HUES48 (cell line): ENCODE measurements around the gene SLC16A11.

Experiments
- H3K27ac ChIP-seq: one replicate; pipeline ENCODE4 v1.7.0; 2013; ENCODE audit warnings: low read depth, low read length, inconsistent platforms
- H3K27me3 ChIP-seq: 2 replicates; pipeline ENCODE4 v1.6.1; 2013; ENCODE audit warnings: mild to moderate bottlenecking, low read length; ENCODE audit not compliant: control insufficient read depth, insufficient read depth
- H3K36me3 ChIP-seq: 2 replicates; pipeline ENCODE4 v1.6.1; 2013; ENCODE audit warnings: low read length; ENCODE audit not compliant: control insufficient read depth, insufficient read depth
- H3K4me1 ChIP-seq: 2 replicates; pipeline ENCODE4 v1.6.1; 2013; ENCODE audit warnings: mild to moderate bottlenecking, low read length; ENCODE audit not compliant: control insufficient read depth, insufficient read depth
- H3K4me3 ChIP-seq: 2 replicates; pipeline ENCODE4 v1.5.1; 2013; ENCODE audit warnings: mild to moderate bottlenecking, low read depth, low read length
- H3K9ac ChIP-seq: 2 replicates; pipeline ENCODE4 v1.6.1; 2013; ENCODE audit warnings: mild to moderate bottlenecking, low read depth, low read length, moderate library complexity
- H3K9me3 ChIP-seq: 2 replicates; pipeline ENCODE4 v1.6.1; 2013; ENCODE audit warnings: low read length; ENCODE audit not compliant: control insufficient read depth, insufficient read depth

Gene SLC16A11

DNA sequence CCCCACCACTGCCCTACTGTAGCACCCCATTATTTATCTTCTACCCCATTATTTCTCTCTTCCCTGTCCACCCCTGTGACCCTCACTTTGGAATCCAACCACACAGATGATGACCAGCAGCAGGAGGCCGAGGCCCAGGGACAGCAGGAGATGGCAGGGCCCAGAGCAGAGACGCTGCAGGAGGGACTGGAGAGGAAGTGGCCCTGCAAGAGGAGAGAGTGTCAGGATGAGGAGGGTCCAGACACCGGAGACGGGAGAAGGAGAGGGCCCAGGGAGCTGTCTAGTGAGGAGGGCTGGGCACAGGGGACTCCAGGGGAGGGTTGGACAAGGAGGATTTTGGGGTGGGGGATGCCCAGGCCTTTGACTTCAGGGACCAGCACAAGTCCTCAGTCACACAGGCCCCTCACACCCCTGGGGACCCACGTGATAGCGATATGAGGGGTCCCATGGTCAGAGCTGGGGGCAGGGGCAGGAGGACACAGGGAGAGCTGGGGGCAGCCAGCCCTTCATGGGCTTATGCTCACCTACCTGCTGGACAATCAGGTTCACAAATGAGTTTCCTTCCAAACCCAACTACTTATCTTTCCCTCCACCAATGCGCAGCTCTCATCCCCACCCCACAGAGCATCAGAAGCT lies 34.1 kb upstream of the SLC16A11 start:
- H3K27ac ChIP-seq: no peak overlapping the region
- no peaks in the 10 kb centered on the region for H3K27me3 ChIP-seq

DNA sequence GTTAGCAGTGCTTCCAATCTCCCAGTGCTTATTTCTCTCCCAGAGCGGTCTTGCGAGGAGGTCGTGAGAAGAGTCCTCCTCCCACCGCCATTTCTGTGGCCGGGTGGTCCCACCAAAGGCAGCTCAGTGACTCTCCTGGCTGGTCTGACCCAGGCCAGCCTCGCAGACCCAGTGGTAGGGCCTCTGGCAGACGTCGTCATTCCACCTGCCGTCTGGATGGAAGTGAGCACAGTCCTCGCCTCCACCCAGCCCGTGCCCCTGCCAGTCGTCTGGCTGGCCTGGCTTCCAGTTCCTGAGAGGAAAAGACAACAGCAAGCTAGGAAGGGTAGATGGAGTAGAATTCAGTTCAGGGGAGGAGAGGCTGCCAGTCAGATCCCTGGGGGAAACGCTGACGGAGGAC lies 31.0 kb upstream of the SLC16A11 start:
- Histone ChIP-seq H3K4me3 (no peak overlapping the region), H3K27ac (no peak overlapping the region), H3K36me3 (no peaks in the 10 kb centered on the region), H3K4me1 (no peaks in the 10 kb centered on the region), H3K9me3 (no peaks in the 10 kb centered on the region), H3K27me3 (no peaks in the 10 kb centered on the region), H3K9ac (no peak overlapping the region)

More for the DNA sequence above, 34.1 kb upstream of the SLC16A11 start:
- Histone ChIP-seq H3K9me3 (no peaks in the 10 kb centered on the region), H3K4me3 (no peak overlapping the region), H3K36me3 (no peaks in the 10 kb centered on the region), H3K4me1 (no peaks in the 10 kb centered on the region), H3K9ac (no peak overlapping the region)

DNA sequence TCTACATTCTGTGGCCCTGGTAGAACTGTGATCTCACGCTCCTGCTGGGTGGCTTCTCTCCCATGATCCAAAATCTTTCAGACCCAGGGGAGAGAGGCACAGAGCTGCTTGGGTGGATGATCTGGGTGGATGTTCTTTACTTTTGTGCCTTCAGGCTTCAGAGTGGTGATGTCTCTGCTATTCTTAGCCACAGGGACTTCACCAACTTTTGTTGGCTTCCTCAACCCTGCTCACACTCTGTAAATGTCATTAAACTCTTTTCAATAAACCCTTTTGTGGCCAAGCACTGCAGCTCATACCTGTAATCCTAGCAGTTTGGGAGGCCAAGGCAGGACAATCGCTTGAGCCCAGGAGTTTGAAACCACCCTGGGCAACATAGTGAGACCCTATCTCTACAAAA lies 28.5 kb upstream of the SLC16A11 start:
- no peak overlapping the region for H3K27ac ChIP-seq
- H3K27me3 ChIP-seq: no peaks in the 10 kb centered on the region
- H3K4me3 ChIP-seq: no peak overlapping the region
- peaks cover 12% of the 10 kb centered on the region for H3K9me3 ChIP-seq
- H3K36me3 ChIP-seq: no peaks in the 10 kb centered on the region
- no peaks in the 10 kb centered on the region for H3K4me1 ChIP-seq
- no peak overlapping the region for H3K9ac ChIP-seq

DNA sequence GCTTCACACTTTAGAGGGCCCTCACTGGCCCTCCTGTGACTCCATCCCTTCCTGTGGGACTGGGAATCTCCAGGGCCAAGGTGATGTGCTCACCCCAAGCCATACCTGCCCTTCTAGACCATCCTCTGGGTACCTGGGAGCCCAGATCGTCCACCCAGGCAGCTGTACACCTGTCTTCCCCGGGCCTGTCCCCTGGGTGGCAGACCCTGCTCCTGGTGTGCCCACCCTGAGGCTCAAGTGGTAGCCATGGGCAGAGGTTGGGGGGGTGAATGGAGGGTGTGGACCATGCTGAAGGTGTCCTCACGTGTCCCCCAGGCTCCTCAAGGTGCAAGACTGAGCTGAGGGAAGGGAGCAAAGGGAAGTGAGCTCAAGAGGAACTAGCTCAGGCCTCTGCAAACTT lies 26.8 kb upstream of the SLC16A11 start:
- no peak overlapping the region for H3K4me3 ChIP-seq
- no peak overlapping the region for H3K9ac ChIP-seq
- peaks cover 15% of the 10 kb centered on the region for H3K9me3 ChIP-seq
- H3K4me1 ChIP-seq: no peaks in the 10 kb centered on the region
- H3K27ac ChIP-seq: no peak overlapping the region
- no peaks in the 10 kb centered on the region for H3K27me3 ChIP-seq
- H3K36me3 ChIP-seq: no peaks in the 10 kb centered on the region

DNA sequence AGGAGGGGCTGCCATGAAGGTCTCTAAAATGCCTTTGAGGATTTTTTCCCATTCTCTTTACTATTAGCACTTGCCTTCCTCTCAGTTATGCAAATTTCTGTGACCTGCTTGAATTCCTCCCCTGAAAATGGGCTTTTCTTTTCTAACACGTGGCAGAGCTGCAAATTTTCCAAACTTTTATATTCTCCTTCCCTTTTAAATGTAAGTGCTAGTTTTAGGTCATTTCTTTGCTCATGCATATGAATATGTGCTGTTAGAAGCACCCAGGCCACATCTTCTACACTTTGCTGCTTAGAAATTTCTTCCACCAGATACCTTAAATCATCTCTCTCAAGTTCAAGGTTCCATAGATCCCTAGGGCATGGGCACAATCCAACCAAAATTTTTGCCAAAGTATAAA lies 24.4 kb upstream of the SLC16A11 start:
- no peaks in the 10 kb centered on the region for H3K36me3 ChIP-seq
- no peaks in the 10 kb centered on the region for H3K4me1 ChIP-seq
- no peak overlapping the region for H3K27ac ChIP-seq
- no peak overlapping the region for H3K9ac ChIP-seq
- no peaks in the 10 kb centered on the region; the same call in 1 of the 2 replicates for H3K27me3 ChIP-seq
- peaks cover 15% of the 10 kb centered on the region for H3K9me3 ChIP-seq
- no peak overlapping the region for H3K4me3 ChIP-seq

DNA sequence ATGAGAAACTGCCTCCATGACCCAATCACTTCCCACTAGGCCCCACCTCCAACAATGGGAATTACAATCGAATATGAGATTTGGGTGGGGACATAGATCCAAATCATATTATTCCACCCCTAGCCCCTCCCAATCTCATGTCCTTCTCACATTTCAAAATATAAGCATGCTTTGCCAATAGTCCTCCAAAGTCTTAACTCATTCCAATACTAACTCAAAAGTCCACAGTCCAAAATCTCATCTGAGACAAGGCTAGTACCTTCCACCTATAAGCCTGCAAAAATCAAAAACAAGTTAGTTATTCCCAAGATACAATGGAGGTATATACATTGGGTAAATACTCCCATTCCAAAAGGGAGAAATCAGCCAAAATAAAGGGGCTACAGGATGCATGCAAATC lies 23.3 kb upstream of the SLC16A11 start:
- H3K27me3 ChIP-seq: no peaks in the 10 kb centered on the region; the same call in 1 of the 2 replicates
- H3K9ac ChIP-seq: no peak overlapping the region
- H3K4me3 ChIP-seq: no peak overlapping the region
- H3K9me3 ChIP-seq: peaks cover 15% of the 10 kb centered on the region
- H3K36me3 ChIP-seq: no peaks in the 10 kb centered on the region
- H3K4me1 ChIP-seq: no peaks in the 10 kb centered on the region
- H3K27ac ChIP-seq: no peak overlapping the region

DNA sequence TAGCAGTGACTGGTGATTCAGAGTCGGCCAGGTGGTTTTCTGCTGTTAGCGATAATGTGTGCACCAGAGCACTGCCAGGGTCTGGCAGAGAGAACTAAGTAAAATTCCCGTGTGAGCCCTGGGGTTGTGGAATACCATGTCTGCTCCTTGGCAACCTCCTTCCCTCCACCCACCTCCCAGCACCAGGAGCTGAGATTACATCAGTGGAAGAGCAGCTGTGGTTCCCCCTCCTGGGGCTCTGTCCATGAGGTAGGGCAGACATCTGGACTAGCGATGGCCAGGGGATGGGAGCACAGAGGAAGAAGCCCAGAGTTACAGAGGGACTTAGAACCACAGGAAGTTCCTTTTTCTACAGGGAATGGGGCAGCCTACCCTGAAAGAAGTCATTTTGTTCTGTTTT lies 20.4 kb upstream of the SLC16A11 start:
- H3K4me3 ChIP-seq: no peak overlapping the region
- no peaks in the 10 kb centered on the region for H3K36me3 ChIP-seq
- no peaks in the 10 kb centered on the region for H3K4me1 ChIP-seq
- no peaks in the 10 kb centered on the region; the same call in 1 of the 2 replicates for H3K27me3 ChIP-seq
- H3K27ac ChIP-seq: no peak overlapping the region
- no peak overlapping the region for H3K9ac ChIP-seq
- H3K9me3 ChIP-seq: peaks cover 15% of the 10 kb centered on the region

DNA sequence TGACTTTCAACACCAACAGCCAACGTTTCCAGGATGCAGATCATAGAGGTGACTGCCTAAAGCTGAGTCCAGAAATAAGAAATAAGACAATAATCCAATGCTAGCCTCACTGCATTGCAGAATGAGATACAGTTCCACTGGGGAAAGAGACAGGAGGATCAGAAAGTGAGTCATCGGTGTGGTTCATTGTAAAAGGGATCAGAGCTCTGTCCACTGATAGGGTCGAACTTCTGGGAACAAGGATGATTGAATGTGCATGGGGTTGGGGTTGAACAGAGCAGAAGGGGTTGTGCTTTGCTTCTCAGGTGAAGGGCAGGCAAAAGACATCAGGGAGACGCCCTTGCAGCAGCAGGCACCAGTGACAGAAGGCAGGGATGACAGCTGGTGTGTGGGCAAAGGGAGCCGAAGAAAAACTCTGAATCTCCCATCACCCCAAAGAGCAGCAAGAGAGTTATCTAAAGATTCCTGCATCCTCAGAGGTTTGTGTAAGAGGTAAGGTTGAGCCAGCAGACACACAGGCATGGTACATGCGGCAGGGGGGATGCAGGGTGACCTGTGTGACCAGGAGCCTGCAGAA lies 19.7 kb upstream of the SLC16A11 start:
- no peaks in the 10 kb centered on the region; the same call in 1 of the 2 replicates for H3K27me3 ChIP-seq

DNA sequence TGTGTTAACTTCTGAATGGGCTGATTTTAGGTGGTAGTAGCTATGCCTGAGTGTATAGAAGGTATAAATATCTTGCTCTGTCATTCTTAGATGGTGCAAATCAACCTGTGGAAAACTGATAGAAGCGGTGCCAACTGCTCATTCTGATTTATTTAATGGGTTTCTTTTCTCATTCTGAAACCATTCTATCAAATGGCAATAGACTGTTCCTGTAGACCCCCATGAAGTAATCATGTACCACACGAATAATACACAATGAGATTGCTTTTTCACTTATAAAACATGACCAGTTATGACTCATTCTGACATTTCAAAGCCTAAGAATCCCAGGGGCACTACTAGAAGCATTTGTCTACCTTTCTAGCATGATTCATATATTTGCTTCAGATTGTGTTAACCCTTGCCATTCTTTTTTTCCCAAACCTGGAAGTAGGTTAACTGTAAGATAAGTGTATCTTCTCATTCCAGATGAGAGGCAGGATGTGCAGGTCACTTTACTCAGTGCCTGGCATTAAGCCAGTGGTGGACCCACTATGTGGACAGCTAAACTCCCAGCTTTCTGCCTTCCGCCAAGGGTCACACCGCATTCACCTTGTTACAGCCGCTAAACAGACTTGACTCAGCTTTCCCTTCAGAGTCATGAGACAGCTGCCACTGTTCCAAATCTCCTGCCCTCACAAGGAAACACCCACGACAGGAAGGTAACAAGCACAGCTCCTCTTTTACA lies 16.4 kb upstream of the SLC16A11 start:
- H3K27ac ChIP-seq: no peak overlapping the region
- no peaks in the 10 kb centered on the region; the same call in 1 of the 2 replicates for H3K27me3 ChIP-seq
- no peaks in the 10 kb centered on the region for H3K9me3 ChIP-seq
- no peak overlapping the region for H3K9ac ChIP-seq
- H3K4me3 ChIP-seq: no peak overlapping the region
- no peaks in the 10 kb centered on the region for H3K36me3 ChIP-seq
- H3K4me1 ChIP-seq: no peaks in the 10 kb centered on the region

More for the DNA sequence above, 19.7 kb upstream of the SLC16A11 start:
- Histone ChIP-seq H3K27ac (no peak overlapping the region), H3K36me3 (no peaks in the 10 kb centered on the region), H3K4me1 (no peaks in the 10 kb centered on the region), H3K9ac (no peak overlapping the region), H3K9me3 (peaks cover 15% of the 10 kb centered on the region), H3K4me3 (no peak overlapping the region)

DNA sequence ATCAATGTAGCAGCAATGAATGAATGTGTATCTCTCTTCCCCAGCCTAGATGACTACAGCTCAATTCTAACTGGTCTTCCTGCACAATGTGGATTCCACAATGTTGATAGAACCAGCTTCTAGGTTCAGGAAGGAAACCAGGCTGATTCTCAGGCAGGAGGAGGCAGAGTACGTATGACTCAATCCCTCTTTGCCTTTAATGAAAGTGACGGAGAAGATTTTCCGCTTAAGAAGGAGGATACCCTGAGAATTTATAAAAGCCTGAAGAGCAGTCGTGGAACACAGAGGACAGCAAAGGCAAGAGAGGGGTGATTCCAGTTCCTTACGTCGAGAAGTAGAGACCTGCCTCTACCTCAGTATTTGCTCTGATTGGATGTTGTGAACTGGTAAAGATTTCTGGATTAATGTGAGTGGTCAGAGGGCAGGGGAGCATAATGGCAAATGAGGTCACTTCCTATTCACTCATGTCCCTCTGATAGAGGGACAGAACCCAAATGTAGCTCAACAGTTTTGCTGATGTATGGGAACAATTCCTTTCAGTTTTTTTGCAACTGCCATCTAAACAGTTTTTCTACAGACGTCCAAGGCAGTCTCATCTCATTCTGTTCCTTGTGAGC lies 15.0 kb upstream of the SLC16A11 start:
- no peak overlapping the region for H3K9ac ChIP-seq
- no peaks in the 10 kb centered on the region for H3K36me3 ChIP-seq
- no peak overlapping the region for H3K27ac ChIP-seq
- no peak overlapping the region for H3K4me3 ChIP-seq
- H3K9me3 ChIP-seq: no peaks in the 10 kb centered on the region
- H3K27me3 ChIP-seq: no peaks in the 10 kb centered on the region; the same call in 1 of the 2 replicates
- no peaks in the 10 kb centered on the region for H3K4me1 ChIP-seq

DNA sequence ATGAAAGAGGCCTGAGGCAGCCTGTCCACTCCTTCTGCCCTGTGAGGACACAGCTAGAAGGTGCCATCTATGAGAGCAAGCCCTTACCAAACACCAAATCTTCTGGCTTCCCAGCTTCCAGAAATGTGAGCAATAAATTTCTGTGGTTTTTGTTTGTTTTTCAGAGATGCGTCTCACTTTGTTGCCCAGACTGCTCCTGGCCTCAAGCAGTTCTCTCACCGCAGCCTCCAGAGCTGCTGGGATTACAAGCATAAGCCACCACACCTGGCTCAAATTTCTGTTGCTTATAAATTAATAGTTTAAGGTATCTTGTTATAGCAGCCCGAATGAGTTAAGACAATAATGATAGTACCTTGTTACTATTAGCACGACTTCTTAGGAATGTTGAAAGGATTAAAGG lies 12.5 kb upstream of the SLC16A11 start:
- no peak overlapping the region for H3K4me3 ChIP-seq
- no peaks in the 10 kb centered on the region for H3K27me3 ChIP-seq
- H3K9ac ChIP-seq: no peak overlapping the region
- no peaks in the 10 kb centered on the region for H3K9me3 ChIP-seq
- no peak overlapping the region for H3K27ac ChIP-seq
- no peaks in the 10 kb centered on the region for H3K4me1 ChIP-seq
- no peaks in the 10 kb centered on the region for H3K36me3 ChIP-seq
